Nephron (organoid): ENCODE data around the gene RSRC1.

Experiments
- H3K27ac Mint-ChIP-seq, 3 experiments: 2 replicates each; pipeline ENCODE4 v1.8.0; 2020; ENCODE audit warnings: mixed read lengths in 3 of 3, mild to moderate bottlenecking in 2 of 3, moderate library complexity in 1 of 3
- H3K27me3 Mint-ChIP-seq: 2 replicates; pipeline ENCODE4 v1.8.0; 2021; ENCODE audit warnings: low read depth, mild to moderate bottlenecking, moderate library complexity, mixed read lengths
- H3K36me3 Mint-ChIP-seq: 2 replicates; pipeline ENCODE4 v1.8.0; 2020; ENCODE audit warnings: low read depth, mixed read lengths
- H3K4me1 Mint-ChIP-seq: 2 replicates; pipeline ENCODE4 v1.8.0; 2020; ENCODE audit warnings: mixed read lengths
- H3K4me3 Mint-ChIP-seq, 3 experiments: 2 replicates each; pipeline ENCODE4 v1.8.0; 2020; ENCODE audit warnings: mild to moderate bottlenecking in 3 of 3, mixed read lengths in 3 of 3, moderate library complexity in 2 of 3
- H3K9me3 Mint-ChIP-seq: 2 replicates; pipeline ENCODE4 v1.8.0; 2020; ENCODE audit warnings: mixed read lengths
- CTCF ChIP-seq, 3 experiments: fragments of 200-600 bp; sonication (generic); IDR thresholded peaks; one replicate each; pipeline ENCODE4 v1.5.0; 2021; ENCODE audit warnings: antibody characterized with exemption in 3 of 3; ENCODE audit not compliant: unreplicated experiment in 3 of 3

The RSRC1 gene

DNA sequence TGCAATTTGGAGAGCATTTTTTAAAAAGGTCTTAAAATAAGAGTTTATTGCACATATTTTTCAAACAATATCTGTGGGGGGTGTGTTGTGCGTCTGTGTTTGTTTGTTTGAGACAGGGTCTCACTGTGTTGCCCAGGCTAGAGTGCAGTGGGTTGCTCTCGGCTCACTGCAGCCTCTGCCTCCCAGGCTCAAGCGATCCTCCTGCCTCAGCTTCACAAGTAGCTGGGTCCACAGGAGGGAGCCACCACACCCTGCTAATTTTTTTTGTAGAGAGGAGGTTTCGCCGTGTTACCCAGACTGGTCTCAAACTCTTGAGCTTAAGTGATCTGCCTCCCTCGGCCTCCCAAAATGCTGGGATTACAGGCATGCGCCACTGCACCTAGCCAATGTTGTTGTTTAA is 463.8 kb downstream of the RSRC1 start:
- no peak for TF ChIP-seq CTCF (IDR thresholded peaks at IDR 0.05; ENCODE audit: unreplicated experiment in 3 of 3)
- H3K9me3 Mint-ChIP-seq: no peaks in the 10 kb centered on the region
- peaks cover 9% of the 10 kb centered on the region for H3K4me1 Mint-ChIP-seq
- H3K4me3 Mint-ChIP-seq: peak overlapping the region; percentile 27 to 59 (median 32)
- H3K27me3 Mint-ChIP-seq: peaks cover 11% of the 10 kb centered on the region
- H3K36me3 Mint-ChIP-seq: no peaks in the 10 kb centered on the region
- no peak overlapping the region for H3K27ac Mint-ChIP-seq

- Mint-ChIP-seq H3K27me3 (peaks cover 4% of the 10 kb centered on the region), H3K36me3 (no peaks in the 10 kb centered on the region), H3K4me1 (peaks cover 9% of the 10 kb centered on the region), H3K9me3 (no peaks in the 10 kb centered on the region), H3K4me3 (no peak overlapping the region), H3K27ac (no peak overlapping the region)
- no peak for TF ChIP-seq CTCF (IDR thresholded peaks at IDR 0.05; ENCODE audit: unreplicated experiment in 3 of 3)
Observed at GRCh38 chr3:158574646-158575045, 464.8 kb downstream of the RSRC1 start.

GRCh38 chr3:158590223-158590622 is 480.3 kb downstream of the RSRC1 start:
- no peak for TF ChIP-seq CTCF (IDR thresholded peaks at IDR 0.05; ENCODE audit: unreplicated experiment in 3 of 3)
- Mint-ChIP-seq H3K9me3 (peaks cover 4% of the 10 kb centered on the region), H3K27me3 (no peaks in the 10 kb centered on the region), H3K27ac (peak overlapping the region in 1 of 3 experiments; percentile 44), H3K36me3 (peaks cover 2% of the 10 kb centered on the region), H3K4me1 (no peaks in the 10 kb centered on the region), H3K4me3 (no peak overlapping the region)
